Activated CD4-positive, CD25-positive, alpha-beta regulatory T cell treated with anti-CD3 and anti-CD28 coated beads, Interleukin-2, amount 50 U/mL, for 72 hours (primary cell): ENCODE results near the gene RHOD.

Source experiments
- DNase-seq: peaks from one replicate; pipeline ENCODE4 v3.0.0; 2021

Gene RHOD

DNA sequence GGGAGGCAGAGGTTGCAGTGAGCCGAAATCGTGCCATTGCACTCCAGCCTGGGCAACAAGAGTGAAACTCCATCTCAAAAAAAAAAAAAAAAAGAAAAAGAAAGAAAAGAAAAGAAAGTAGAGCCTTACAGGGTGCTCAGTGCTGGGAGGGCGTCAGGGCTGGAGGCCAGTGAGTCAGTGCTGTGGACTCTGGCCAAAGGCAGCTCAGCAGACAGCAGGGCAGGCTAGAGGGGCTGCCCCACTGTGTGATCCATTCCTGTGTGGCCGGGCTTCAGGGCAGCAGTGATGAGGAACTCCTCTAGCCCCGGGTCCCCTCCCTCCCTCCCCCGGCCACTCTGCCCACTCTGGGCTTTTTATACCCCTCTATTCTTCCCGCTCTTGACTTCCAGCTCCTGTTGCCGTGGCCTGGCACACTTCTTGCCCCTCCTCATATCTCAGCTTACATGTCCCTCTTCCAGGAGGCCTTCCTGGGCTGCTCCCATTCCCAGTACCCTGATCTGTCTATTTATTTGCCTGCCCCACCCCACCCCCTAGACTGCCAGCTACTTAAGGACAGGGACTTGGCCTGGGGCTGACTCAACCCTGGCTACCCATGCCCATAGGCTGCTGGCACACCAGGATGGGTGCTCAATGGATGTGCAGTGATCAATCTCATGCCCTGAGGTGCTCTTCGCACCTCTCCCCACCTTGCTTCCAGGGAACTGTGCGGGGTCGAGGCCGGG lies 23.7 kb upstream of the RHOD start:
- DNase-seq = no peak

DNA sequence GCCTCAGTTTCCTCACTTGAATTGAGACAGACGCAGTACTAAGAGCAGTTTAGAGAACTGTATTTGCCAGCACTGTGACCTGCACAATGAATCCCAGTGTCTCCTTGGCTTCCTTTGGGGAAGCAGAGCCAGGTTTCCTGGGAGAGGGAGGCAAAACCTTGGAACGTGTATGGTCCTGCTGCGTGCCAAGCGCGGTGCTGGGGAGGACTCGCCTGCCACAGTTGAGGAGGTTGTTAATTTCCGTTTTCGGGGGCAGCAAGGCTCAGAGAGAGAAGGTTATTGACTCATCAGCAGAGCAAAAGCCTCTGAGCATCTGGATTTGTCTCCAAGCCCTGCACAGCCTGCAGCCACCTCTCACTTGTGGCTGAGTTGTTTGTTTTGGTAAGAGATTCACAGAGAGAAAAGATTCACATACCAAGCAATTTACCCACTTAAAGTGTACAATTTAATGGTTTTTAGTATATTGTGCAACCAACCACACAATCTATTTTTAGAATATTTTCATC lies 22.9 kb upstream of the RHOD start:
- DNase-seq = no peak

DNA sequence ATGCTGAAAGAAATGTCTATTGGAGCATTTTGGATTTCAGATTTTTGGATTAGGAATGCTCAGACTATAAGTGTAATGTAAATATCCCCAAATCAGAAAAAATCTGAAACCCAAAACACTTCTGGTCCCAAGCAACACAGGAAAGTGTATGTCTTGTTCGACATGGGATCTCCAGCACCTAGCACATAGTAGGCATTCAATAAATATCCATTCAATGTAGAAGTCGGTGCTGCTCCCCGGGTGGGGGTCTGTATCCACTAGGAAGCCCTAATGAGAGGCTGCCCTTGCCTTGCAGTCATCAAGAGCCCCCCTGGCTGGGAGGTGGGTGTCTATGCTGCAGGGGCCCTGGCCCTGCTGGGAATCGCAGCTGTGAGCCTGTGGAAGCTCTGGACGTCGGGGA lies 22.3 kb upstream of the RHOD start:
- DNase-seq = no peak

DNA sequence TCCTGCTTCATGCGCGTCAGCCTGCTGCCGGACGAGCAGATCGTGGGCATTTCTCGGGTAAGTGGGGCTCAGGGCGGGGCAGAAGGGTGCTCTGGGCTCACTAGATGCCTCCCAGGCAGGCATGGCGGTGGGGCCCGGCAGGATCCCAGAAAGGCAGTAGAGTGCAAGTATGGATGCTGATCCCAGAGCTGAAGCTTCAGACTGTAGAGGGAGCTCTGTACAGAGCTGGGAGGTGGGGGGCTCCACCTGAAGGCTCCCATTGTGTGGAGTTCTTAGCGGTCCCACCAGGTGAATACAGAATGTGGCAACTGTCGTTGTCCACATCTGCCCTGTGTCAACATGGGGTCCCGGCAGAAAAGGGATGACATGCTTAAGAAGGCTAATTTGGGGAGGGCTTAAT lies 16.5 kb upstream of the RHOD start:
- DNase-seq = no peak

DNA sequence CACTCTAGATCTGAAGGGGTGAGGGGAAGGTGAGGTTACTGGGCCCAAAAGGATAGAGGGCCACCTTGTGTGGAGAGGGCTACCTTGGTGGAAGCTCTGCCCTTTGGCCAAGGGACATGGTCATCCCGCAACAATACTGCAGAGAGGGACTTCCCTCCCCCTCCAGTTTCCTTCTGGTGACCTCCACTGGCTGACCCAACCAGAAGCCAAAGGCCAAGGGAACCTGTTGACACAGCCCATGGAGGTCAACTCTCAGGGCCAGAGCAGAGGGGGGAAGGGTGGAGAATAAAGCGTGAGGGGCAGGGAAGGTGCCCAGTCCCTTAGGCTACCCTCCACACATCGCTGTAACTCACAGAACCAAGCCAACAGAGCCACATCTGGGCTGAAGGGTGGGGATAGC lies 15.0 kb upstream of the RHOD start:
- DNase-seq = no peak

GRCh38 chr11:67043572-67044349 lies 12.9 kb upstream of the RHOD start:
- DNase-seq = no peak

DNA sequence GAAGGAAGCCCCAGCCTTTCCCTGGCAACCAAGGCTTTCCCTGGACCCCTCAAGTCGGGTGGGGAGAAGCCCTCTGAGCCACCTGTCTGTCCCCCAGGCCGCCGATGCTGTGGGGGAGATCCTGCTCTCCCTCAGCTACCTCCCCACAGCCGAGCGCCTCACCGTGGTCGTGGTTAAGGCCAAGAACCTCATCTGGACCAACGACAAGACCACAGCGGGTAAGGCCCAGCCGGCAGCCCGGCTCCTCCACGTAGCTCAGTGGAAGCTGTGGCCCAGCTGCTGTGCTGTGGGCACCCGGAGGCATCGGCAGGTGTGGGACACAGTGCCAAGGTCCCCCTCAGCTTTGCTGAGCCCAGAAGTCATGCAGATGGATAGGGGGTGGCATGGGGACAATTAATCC lies 12.2 kb upstream of the RHOD start:
- DNase-seq = no peak

DNA sequence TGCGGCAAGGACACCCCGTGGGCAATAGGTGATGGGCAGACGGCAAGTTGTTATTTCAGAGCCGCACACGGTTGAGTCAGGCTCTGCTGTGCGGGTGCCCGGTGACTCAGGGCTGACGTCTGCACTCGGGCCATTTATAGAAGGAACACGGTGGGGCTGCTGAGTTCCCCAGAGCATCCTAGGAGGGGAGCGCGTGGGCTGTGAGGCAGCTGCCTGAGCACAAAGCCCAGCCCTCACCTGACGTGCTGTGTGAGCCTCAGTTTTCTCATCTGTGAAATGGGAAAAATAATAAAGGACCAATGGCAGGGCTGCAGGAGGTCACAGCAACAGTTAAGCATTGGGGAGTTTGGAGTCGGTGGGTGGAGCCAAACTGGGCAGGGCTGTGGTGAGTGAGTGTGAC lies 11.3 kb upstream of the RHOD start:
- no peak for DNase-seq

- no peak for DNase-seq
Measured at GRCh38 chr11:67048515-67049130, 8.0 kb upstream of the RHOD start.

DNA sequence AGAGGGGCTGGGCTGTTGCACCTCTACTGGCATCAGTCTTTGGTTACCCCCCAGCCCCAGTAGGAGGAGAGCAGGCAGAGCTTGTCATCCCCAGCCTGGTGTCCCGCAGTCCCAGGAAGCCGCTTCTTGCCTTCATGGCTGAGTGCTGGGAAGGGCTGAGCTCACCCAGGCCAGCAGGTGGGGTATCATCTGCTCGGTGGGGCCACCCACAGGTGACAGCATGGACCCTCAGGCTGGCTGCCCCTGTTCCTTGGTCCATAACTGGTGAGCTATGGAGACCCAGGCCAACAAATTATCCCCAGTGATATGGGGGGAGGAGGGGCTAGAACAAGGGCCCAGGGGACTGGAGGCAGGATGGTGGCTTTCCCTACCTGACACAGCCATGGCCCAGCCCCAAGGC lies 6.5 kb upstream of the RHOD start:
- no peak for DNase-seq

- DNase-seq = no peak
Measured at GRCh38 chr11:67051180-67051893, 5.3 kb upstream of the RHOD start.

DNA sequence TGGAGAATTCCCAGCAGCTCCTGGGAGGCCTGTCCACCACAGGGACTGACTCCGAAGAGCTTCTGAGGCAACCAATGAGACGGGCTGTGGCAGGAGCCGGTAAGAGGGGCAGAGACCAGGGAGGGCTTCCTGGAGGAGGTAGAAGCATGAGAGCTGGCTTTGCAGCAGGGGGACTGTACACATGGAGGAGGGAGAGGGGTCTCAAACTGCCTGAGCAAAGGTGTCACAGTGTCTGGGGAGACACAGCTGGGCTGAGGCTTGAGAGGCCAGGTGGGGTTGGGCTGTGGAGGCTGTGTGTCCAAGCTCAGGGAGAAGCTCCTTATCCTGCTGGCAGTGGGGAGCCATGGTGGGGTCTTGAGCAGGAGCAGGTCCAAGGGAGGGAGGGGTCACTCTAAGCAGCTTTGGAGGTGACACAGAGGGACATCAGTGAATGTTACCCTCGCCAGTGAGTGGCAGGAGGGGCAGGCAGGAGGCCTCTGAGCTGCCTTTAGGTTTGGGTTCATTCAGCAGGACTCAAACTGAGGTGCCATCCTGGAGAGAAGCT lies 4.6 kb upstream of the RHOD start:
- DNase-seq = no peak

- DNase-seq = no peak
Measured at GRCh38 chr11:67052891-67053290, 3.8 kb upstream of the RHOD start.

- DNase-seq = no peak
Measured at GRCh38 chr11:67053896-67054329, 2.7 kb upstream of the RHOD start.

GRCh38 chr11:67054346-67054835 lies 2.3 kb upstream of the RHOD start:
- no peak for DNase-seq

- DNase-seq = no peak
Measured at GRCh38 chr11:67054836-67055523, 1.7 kb upstream of the RHOD start.

DNA sequence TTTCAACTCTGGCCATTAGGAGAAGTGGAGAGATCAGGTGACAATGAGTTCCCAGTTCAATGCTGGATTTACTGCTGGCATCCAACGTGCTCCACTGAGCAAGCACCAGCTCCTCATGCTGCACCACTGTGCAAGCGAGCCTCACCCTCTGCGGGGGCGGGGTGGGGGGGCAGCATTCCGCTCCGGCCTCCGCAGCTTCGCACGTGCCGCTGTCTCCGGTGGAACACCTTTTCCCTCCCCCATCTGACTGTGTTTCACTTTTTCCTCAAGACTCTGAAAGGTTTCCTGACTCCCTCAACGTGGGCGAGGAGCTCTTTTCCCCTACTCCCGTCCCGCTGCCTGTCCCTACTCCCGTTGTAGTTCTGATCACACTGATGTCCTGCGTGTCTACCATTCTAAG lies 835 bp upstream of the RHOD start:
- no peak for DNase-seq

- DNase-seq = no peak
Measured at GRCh38 chr11:67057205-67057672, 592 bp downstream of the RHOD start.

- no peak for DNase-seq
Measured at GRCh38 chr11:67058506-67058905, 1.9 kb downstream of the RHOD start.

DNA sequence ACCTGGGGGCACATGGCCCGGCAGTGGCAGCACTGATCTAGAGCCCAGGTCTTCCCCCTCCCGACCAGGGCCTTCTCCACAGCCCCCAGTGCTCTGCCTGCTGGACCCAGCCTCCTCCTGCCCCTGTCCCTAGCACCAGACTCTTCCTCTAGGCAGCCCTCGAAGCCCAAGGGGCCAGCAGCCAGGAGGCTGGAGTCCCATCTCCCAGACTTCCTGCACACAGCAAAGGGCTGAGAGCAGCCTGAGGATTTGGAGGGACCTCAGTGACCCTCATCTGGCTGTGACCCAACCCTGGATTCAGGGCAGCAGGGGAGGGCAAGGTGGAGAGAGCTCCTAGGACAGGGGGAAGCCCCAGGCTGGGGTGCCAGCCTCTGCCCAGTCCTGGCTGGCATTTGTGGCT lies 3.0 kb downstream of the RHOD start:
- DNase-seq = no peak

DNA sequence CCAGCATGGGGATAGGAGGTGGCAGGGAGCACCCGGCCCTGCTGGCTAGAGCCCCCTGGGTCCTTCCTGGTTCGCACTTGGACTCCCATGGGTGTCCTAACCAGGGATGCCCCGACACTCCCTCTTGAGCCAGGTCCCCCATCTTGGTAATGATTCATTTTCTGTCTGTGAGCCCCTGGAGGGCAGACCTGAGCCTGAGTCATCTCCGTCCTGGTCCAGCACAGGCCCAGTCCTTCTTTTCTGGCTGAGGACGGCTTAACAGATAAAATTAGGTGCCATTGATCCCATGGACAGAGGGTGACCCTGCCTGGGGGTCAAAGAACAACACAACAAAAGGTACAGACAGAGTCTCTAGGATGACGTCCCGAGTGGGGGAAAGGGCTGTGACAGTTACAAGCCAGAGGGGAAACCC lies 3.5 kb downstream of the RHOD start:
- DNase-seq = no peak
